Skeletal muscle tissue (tissue), 4 donors: Measurements from ENCODE around the gene CCL4. TPM values are rescaled to one million over a fixed set of nuclear protein-coding genes. Genes with fewer than 3 reads are reported as not detected.
"Not testable (repeated sequence)": the region's sequence is repeated elsewhere in the genome, so short reads cannot be mapped to it uniquely, and the experiment has no call there.

Experiments
- H3K27ac ChIP-seq: one replicate; pipeline ENCODE4 v1.7.0; 2013; ENCODE audit warnings: mild to moderate bottlenecking, low read depth, low read length, inconsistent platforms
- H3K27me3 ChIP-seq, 3 donors: one replicate each; pipeline ENCODE4 v1.7.0; 2013; ENCODE audit warnings: low read length in 3 of 3; ENCODE audit not compliant: control insufficient read depth in 3 of 3, insufficient read depth in 3 of 3
- H3K36me3 ChIP-seq, 3 donors: one replicate each; pipeline ENCODE4 v1.7.0; 2013; ENCODE audit warnings: low read length in 3 of 3; ENCODE audit not compliant: control insufficient read depth in 3 of 3, insufficient read depth in 3 of 3
- H3K4me1 ChIP-seq, 3 donors: one replicate each; pipeline ENCODE4 v1.7.0; 2013; ENCODE audit warnings: low read length in 3 of 3, mild to moderate bottlenecking in 3 of 3; ENCODE audit not compliant: control insufficient read depth in 3 of 3, insufficient read depth in 3 of 3
- H3K4me3 ChIP-seq, 3 donors: one replicate each; pipeline ENCODE4 v1.7.0; 2013; ENCODE audit warnings: low read length in 3 of 3
- H3K9ac ChIP-seq, 3 donors: one replicate each; pipeline ENCODE4 v1.7.0; 2013; ENCODE audit warnings: low read length in 3 of 3, mild to moderate bottlenecking in 3 of 3, moderate library complexity in 2 of 3, low read depth in 1 of 3
- H3K9me3 ChIP-seq, 3 donors: one replicate each; pipeline ENCODE4 v1.7.0; 2013; ENCODE audit warnings: low read length in 3 of 3; ENCODE audit not compliant: control insufficient read depth in 3 of 3
- total RNA-seq: library from RNA; depleted of rRNA; stranded (reverse); fragments of >200 nt; gene quantifications from one replicate; pipeline ENCODE4 v1.2.3, GENCODE V29; 2014
- donor health status: Osteomylitis.

CCL4 gene
- total RNA-seq, 1 donor from 2014 or later = 1.6 TPM

DNA sequence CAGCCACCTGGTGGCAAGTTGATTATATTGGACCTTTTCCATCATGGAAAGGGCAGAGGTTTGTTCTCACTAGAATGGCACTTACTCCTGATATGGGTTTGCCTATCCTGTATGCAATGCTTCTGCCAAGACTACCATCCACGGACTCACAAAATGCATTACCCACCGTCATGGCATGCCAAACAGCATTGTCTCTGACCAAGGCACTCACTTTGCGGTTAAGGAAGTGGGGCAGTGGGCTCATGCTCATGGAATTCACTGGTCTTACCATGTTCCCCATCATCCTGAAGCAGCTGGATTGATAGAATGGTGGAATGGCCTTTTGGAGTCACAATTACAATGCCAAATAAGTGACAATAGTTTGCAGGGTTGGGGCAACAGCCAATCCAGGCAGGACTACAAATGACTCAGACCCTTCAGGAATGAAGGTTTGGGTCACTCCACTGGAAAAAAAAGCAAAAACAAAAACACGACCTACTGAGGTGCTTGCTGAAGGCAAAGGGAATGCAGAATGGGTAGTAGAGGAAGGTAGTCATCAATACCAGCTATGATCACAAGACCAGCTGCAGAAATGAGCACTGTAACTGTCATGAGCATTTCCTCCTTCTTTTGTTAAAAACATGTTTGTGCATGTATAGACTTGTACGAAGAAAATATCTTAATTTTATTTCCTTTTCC lies 11.5 kb downstream of the CCL4 start:
- H3K27me3 ChIP-seq, H3K4me1 ChIP-seq, H3K36me3 ChIP-seq, H3K9ac ChIP-seq, H3K9me3 ChIP-seq, H3K27ac ChIP-seq, H3K4me3 ChIP-seq: not testable (repeated sequence)

GRCh38 chr17:36115649-36115977 lies 12.0 kb downstream of the CCL4 start:
- H3K27ac ChIP-seq, H3K9me3 ChIP-seq, H3K9ac ChIP-seq, H3K4me1 ChIP-seq, H3K36me3 ChIP-seq, H3K4me3 ChIP-seq, H3K27me3 ChIP-seq: not testable (repeated sequence)

GRCh38 chr17:36117505-36118382 lies 14.1 kb downstream of the CCL4 start:
- H3K27ac ChIP-seq = no peak overlapping the region
- H3K9ac ChIP-seq = no peak overlapping the region
- H3K27me3 ChIP-seq = no peaks in the 10 kb centered on the region
- H3K4me3 ChIP-seq = no peak overlapping the region
- no peaks in the 10 kb centered on the region for H3K36me3 ChIP-seq
- H3K9me3 ChIP-seq = no peaks in the 10 kb centered on the region
- no peaks in the 10 kb centered on the region for H3K4me1 ChIP-seq

DNA sequence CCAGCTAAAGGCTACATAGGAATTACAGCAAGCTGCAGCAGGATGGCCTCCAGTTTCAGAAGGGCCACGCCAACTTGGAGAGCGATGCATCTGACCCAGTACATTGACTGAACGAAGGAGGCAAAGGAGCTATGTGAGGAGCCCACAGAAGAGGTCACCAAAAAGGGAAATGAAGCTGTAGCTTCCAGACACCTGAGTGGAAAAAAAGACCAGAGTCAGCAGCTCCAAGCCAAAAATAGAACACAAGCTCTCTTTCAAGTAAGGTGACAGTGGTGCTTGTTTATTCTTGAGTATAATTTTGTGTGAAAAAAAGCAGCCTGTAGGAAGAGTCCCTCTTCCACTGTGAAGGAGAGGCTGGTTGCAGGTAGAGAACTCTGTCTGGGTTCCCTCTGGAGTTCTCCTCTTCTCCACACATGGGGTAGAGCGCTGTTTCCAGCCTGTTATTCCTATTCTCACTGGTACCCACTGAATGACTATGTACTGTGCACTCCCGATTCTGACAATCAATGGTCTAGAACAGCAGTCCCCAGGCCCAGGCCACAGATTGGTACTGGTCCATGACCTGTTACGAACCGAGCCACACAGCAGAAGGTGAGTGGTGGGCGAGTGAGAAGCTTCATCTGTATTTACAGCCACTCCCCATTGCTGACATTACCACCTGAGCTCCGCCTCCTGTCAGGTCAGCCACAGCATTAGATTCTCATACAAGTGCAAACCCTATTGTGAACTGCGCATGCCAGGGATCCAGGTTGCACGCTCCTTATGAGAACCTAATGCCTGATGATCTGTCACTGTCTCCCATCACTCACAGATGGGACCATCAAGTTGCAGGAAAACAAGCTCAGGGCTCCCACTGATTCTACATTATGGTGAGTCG lies 15.1 kb downstream of the CCL4 start:
- Histone ChIP-seq H3K36me3 (no peaks in the 10 kb centered on the region), H3K4me1 (no peaks in the 10 kb centered on the region), H3K27me3 (no peaks in the 10 kb centered on the region), H3K27ac (no peak overlapping the region), H3K9me3 (no peaks in the 10 kb centered on the region), H3K4me3 (no peak overlapping the region), H3K9ac (no peak overlapping the region)

GRCh38 chr17:36120221-36120620 lies 16.6 kb downstream of the CCL4 start:
- H3K27me3 ChIP-seq = no peaks in the 10 kb centered on the region
- H3K4me3 ChIP-seq = no peak overlapping the region
- H3K27ac ChIP-seq = no peak overlapping the region
- no peaks in the 10 kb centered on the region for H3K4me1 ChIP-seq
- H3K36me3 ChIP-seq = no peaks in the 10 kb centered on the region
- peaks cover 1 to 7% (median 4%) of the 10 kb centered on the region in 3 donors for H3K9me3 ChIP-seq
- H3K9ac ChIP-seq = no peak overlapping the region

- H3K4me3 ChIP-seq, H3K4me1 ChIP-seq, H3K36me3 ChIP-seq, H3K27ac ChIP-seq, H3K27me3 ChIP-seq, H3K9ac ChIP-seq: not testable (repeated sequence)
- peaks cover 6 to 15% (median 12%) of the 10 kb centered on the region in 3 donors for H3K9me3 ChIP-seq
Measured at GRCh38 chr17:36121099-36121498, 17.5 kb downstream of the CCL4 start.

- H3K27ac ChIP-seq = no peak overlapping the region
- no peaks in the 10 kb centered on the region for H3K4me1 ChIP-seq
- peaks cover 10 to 15% (median 12%) of the 10 kb centered on the region in 3 donors for H3K9me3 ChIP-seq
- no peak overlapping the region for H3K9ac ChIP-seq
- H3K36me3 ChIP-seq = no peaks in the 10 kb centered on the region
- H3K4me3 ChIP-seq = no peak overlapping the region
- H3K27me3 ChIP-seq = peaks cover 0 to 3% (median 0%) of the 10 kb centered on the region in 3 donors
Measured at GRCh38 chr17:36123431-36123830, 19.8 kb downstream of the CCL4 start.

- H3K9me3 ChIP-seq = peaks cover 10 to 15% (median 12%) of the 10 kb centered on the region in 3 donors
- H3K27ac ChIP-seq = no peak overlapping the region
- H3K4me3 ChIP-seq = no peak overlapping the region
- no peaks in the 10 kb centered on the region for H3K4me1 ChIP-seq
- peaks cover 0 to 3% (median 0%) of the 10 kb centered on the region in 3 donors for H3K27me3 ChIP-seq
- H3K9ac ChIP-seq = no peak overlapping the region
- H3K36me3 ChIP-seq = no peaks in the 10 kb centered on the region
Measured at GRCh38 chr17:36124879-36125824, 21.5 kb downstream of the CCL4 start.

DNA sequence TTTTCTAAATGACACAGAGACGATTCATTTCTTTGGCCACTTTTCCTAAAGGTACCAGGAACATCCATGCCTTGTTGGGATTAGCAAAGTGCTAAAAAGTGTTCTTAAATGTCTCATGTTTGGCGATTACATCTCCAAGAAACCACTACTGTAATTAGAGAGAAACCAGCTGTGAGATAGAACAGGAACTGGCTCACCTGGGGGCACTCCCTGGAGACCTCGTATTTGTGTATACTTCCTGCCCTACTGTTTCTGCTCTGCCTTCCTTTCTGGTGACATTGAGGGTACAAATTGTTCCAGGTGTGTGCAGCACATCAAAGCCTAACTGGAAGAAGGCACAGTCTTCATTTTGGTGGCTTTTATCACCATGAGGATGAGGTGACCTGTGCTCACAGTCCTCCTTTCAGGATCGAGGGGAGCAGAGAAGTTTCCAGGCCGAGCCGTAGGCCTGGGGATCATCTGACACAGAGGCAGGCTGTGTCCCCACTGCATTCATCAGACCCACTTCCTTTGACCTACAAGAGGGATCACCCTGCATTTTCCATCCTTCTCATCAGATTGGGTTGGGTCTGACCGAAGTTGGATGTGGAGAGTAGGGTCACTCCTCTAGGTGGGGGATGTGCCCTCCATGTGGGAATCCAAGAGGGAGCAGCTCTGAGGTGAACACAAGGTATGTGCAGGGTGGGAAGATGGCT lies 23.7 kb downstream of the CCL4 start:
- Histone ChIP-seq H3K4me3 (no peak overlapping the region), H3K9ac (no peak overlapping the region), H3K9me3 (peaks cover 10 to 15% (median 12%) of the 10 kb centered on the region in 3 donors), H3K36me3 (no peaks in the 10 kb centered on the region), H3K4me1 (no peaks in the 10 kb centered on the region), H3K27ac (no peak overlapping the region), H3K27me3 (peaks cover 0 to 3% (median 0%) of the 10 kb centered on the region in 3 donors)
